ENCODE data around the gene RIOK1.

- TF ChIP-seq POLR2A (IDR thresholded peaks at IDR 0.05; ENCODE audit: low read depth, low read length) = no peak
- no peak for TF ChIP-seq POLR2AphosphoS5 (IDR thresholded peaks at IDR 0.05; ENCODE audit: low read depth, low read length)
These were observed 35.6 kb downstream of the RIOK1 start for GRCh38 chr6:7424967-7425807.

Data from GM12892 (cell line).